Measurements from ENCODE around the gene NUDT4. TPM values are rescaled to one million over a fixed set of nuclear protein-coding genes. Genes with fewer than 3 reads are reported as not detected.

Gene NUDT4
- total RNA-seq, 1 donor from 2014 or later, result 52.2 TPM

GRCh38 chr12:93361151-93361919, 16.4 kb upstream of the NUDT4 start:
- no peak for DNase-seq

DNA sequence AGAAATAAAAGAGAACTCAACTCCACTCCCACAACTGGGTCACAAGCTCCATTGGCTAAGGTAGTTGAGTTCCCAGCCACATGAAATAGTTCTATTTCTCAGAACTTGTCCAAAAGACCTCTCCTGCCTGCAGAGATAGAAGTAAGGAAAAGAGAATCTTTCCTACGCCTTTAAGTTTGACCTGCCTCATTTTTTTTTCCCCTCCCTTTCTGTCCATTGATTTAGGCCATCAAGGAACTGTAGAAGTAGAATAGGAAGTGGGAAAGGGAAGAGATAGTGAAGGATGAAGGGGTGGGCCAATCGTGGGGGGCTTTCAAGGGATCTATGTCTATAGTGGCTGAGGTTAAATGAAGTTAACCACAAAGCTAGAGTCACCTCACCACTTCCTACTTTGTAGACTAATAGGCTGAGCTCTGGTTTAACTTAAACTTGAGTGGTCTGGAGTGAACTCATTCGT, 13.9 kb upstream of the NUDT4 start:
- Histone ChIP-seq H3K27ac (no peak overlapping the region), H3K4me3 (no peak overlapping the region), H3K9me3 (no peaks in the 10 kb centered on the region), H3K4me1 (no peaks in the 10 kb centered on the region), H3K36me3 (no peaks in the 10 kb centered on the region), H3K27me3 (no peaks in the 10 kb centered on the region)
- DNase-seq, result no peak
- no peak for TF ChIP-seq CTCF (IDR thresholded peaks at IDR 0.05)
- intact Hi-C loops (cut with DNase I), result no loop called here
- ATAC-seq, result peak; percentile 47

More at GRCh38 chr12:93361151-93361919, 16.4 kb upstream of the NUDT4 start:
- no peaks in the 10 kb centered on the region for H3K27me3 ChIP-seq
- no peak overlapping the region for H3K4me3 ChIP-seq
- H3K4me1 ChIP-seq, result no peaks in the 10 kb centered on the region
- H3K9me3 ChIP-seq, result no peaks in the 10 kb centered on the region
- intact Hi-C loops (cut with DNase I), result no loop called here
- no peak overlapping the region for H3K27ac ChIP-seq
- ATAC-seq, result peak; percentile 69
- TF ChIP-seq CTCF (IDR thresholded peaks at IDR 0.05), result no peak
- no peaks in the 10 kb centered on the region for H3K36me3 ChIP-seq

DNA sequence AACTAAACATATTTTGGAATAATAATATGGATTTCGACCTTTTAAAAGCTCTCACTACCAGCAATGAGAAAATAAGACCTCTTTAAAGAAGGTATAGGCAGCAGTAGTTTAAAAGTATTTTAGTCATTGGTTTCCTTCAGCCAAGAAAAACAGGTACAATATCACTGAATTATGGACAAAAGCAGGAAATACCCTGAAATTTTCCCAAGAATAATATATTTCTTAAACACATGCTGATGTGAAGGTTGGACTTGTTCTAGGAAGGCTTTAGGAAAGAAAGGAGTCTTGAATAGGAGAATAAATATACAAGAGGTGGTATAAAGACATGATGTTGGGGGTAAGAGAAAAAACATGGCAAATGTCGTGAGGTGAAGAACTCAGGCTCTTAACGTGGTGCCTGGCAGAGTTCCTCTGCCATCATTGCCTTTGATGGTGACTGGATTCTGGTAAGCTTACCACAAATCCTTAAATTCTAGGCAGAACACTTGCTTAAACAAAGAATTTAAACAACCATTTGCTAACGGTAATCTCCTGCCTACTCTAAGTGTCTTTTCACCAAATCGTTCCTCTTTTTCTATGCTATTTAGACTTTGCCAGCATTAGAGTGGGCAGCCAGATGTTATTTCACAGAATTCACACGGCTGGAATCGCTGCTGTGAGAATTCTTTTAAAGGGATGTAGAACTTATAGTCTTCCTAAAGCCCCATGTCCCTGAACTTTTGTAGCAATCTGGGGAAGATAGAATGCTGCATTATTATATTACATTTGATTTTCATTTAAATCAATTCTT, 11.9 kb upstream of the NUDT4 start:
- H3K36me3 ChIP-seq, result no peaks in the 10 kb centered on the region
- H3K27ac ChIP-seq, result no peak overlapping the region
- no peak for ATAC-seq
- H3K4me1 ChIP-seq, result no peaks in the 10 kb centered on the region
- no peak for TF ChIP-seq CTCF (IDR thresholded peaks at IDR 0.05)
- no peak overlapping the region for H3K4me3 ChIP-seq
- DNase-seq, result no peak
- H3K9me3 ChIP-seq, result no peaks in the 10 kb centered on the region
- H3K27me3 ChIP-seq, result no peaks in the 10 kb centered on the region
- intact Hi-C loops (cut with DNase I), result no loop called here

GRCh38 chr12:93366422-93366821, 11.3 kb upstream of the NUDT4 start:
- no peak overlapping the region for H3K4me3 ChIP-seq
- no peak for TF ChIP-seq CTCF (IDR thresholded peaks at IDR 0.05)
- intact Hi-C loops (cut with DNase I), result no loop called here
- H3K4me1 ChIP-seq, result no peaks in the 10 kb centered on the region
- no peaks in the 10 kb centered on the region for H3K9me3 ChIP-seq
- DNase-seq (no peak), ATAC-seq (no peak)
- no peaks in the 10 kb centered on the region for H3K27me3 ChIP-seq
- no peak overlapping the region for H3K27ac ChIP-seq
- no peaks in the 10 kb centered on the region for H3K36me3 ChIP-seq

GRCh38 chr12:93368766-93369165, 9.0 kb upstream of the NUDT4 start:
- H3K9me3 ChIP-seq, result no peaks in the 10 kb centered on the region
- H3K36me3 ChIP-seq, result no peaks in the 10 kb centered on the region
- DNase-seq, result no peak
- intact Hi-C loops (cut with DNase I), result no loop called here
- no peaks in the 10 kb centered on the region for H3K27me3 ChIP-seq
- no peak overlapping the region for H3K27ac ChIP-seq
- TF ChIP-seq CTCF (IDR thresholded peaks at IDR 0.05), result no peak
- H3K4me1 ChIP-seq, result peaks cover 7% of the 10 kb centered on the region
- no peak overlapping the region for H3K4me3 ChIP-seq
- no peak for ATAC-seq

Measured in upper lobe of right lung (tissue), 1 donor.